GM21360 (cell line): ENCODE data around the gene CDC42BPG.
"Not testable (repeated sequence)": the region's sequence is repeated elsewhere in the genome, so short reads cannot be mapped to it uniquely, and the experiment has no call there.

Source experiments
- ATAC-seq: cut with Tn5 transposase; IDR thresholded peaks from one replicate; pipeline ENCODE4 v1.9.1; 2021; ENCODE audit warnings: mild to moderate bottlenecking, moderate library complexity; ENCODE audit not compliant: unreplicated experiment

The CDC42BPG gene

GRCh38 chr11:64837887-64838351 is 6.5 kb downstream of the CDC42BPG start:
- ATAC-seq, result no peak

- ATAC-seq, result no peak
Measured at GRCh38 chr11:64836448-64837072, 7.9 kb downstream of the CDC42BPG start.

GRCh38 chr11:64835616-64836447 is 8.6 kb downstream of the CDC42BPG start:
- no peak for ATAC-seq

- ATAC-seq, result no peak
Measured at GRCh38 chr11:64834723-64835615, 9.5 kb downstream of the CDC42BPG start.

- no peak for ATAC-seq
Measured at GRCh38 chr11:64834031-64834722, 10.3 kb downstream of the CDC42BPG start.

GRCh38 chr11:64833509-64833908 is 10.9 kb downstream of the CDC42BPG start:
- ATAC-seq, result no peak

- no peak for ATAC-seq
Measured at GRCh38 chr11:64833198-64833502, 11.3 kb downstream of the CDC42BPG start.

- ATAC-seq, result no peak
Measured at GRCh38 chr11:64832467-64833197, 11.8 kb downstream of the CDC42BPG start.

- no peak for ATAC-seq
Measured at GRCh38 chr11:64831411-64831891, 13.0 kb downstream of the CDC42BPG start.

GRCh38 chr11:64829536-64830251 is 14.8 kb downstream of the CDC42BPG start:
- ATAC-seq, result no peak

GRCh38 chr11:64827451-64827839 is 17.0 kb downstream of the CDC42BPG start:
- ATAC-seq, result no peak

- no peak for ATAC-seq
Measured at GRCh38 chr11:64826578-64827450, 17.6 kb downstream of the CDC42BPG start.

- no peak for ATAC-seq
Measured at GRCh38 chr11:64826062-64826461, 18.4 kb downstream of the CDC42BPG start.

- no peak for ATAC-seq
Measured at GRCh38 chr11:64823568-64824119, 20.8 kb downstream of the CDC42BPG start.

- ATAC-seq, result no peak
Measured at GRCh38 chr11:64817476-64817875, 27.0 kb downstream of the CDC42BPG start.

- ATAC-seq, result not testable (repeated sequence)
Measured at GRCh38 chr11:64815433-64815832, 29.0 kb downstream of the CDC42BPG start.

- peak; percentile 42 for ATAC-seq
Measured at GRCh38 chr11:64814712-64815187, 29.7 kb downstream of the CDC42BPG start.

GRCh38 chr11:64813826-64814225 is 30.6 kb downstream of the CDC42BPG start:
- ATAC-seq, result no peak
